ENCODE data around the gene STMN3. TPM values are rescaled to one million over a fixed set of nuclear protein-coding genes. Genes with fewer than 3 reads are reported as not detected.
A peak's percentile ranks its signal among the peaks of the same experiment; 100 is the strongest.

Gene STMN3
- total and polyA plus RNA-seq, 2 experiments from 2014 or later = 18.6 to 37.6 TPM

GRCh38 chr20:63690003-63690897, 37.0 kb upstream of the STMN3 start:
- no peak overlapping the region for H3K9ac ChIP-seq
- DNase-seq = no peak

DNA sequence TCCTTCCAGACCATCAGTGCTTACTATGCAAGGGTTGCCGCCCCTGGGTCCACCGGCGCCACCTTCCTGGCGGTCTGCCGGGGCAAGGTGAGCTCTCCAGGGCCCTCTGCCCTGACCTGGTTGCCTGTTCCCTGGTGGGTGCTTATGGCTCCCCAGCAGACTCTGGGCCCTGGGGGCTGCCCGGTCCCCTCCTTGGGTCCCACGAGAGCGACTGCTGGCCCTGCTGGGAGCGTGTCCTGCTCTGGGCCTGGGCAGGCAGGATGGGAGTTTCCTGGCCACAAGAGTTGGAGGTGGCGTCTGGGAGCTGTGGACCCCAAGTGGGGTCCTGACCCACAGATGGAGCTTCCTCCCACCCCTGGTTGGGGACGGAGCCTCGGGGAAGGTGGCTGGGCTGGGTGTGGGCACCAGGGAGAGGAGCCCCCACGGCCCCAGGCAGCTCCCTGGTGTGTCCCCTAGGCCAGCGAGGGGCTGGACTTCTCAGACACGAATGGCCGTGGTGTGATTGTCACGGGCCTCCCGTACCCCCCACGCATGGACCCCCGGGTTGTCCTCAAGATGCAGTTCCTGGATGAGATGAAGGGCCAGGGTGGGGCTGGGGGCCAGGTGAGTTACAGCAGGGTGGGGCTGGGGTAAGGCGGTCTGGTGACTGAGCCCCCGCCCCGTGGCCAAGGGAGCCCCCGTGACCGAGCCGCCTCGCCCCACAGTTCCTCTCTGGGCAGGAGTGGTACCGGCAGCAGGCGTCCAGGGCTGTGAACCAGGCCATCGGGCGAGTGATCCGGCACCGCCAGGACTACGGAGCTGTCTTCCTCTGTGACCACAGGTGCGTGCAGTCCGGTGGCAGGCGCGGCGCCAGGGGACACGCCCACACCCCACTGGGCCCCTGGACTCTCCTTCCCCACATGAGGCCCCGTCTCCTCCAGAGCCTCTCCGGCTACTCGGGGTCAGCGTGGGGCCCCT, 36.1 kb upstream of the STMN3 start:
- in situ Hi-C loops (cut with MboI) = no loop called here
- 91 to 95% methylated on average over 26 to 41 of the region's 44 CpGs for WGBS, 2 experiments (ENCODE audit: low coverage in 1 of 2, low lambda C conversion rate in 2 of 2, missing lambda C conversion rate in 2 of 2)
- Histone ChIP-seq H3K9ac (no peak overlapping the region), H3K4me2 (ENCODE audit: unreplicated experiment) (no peak overlapping the region), H2AFZ (no peak overlapping the region), H3K4me3 (no peak overlapping the region), H3F3A (ENCODE audit: insufficient read depth) (peaks cover 14% of the 10 kb centered on the region; the same call in 1 of the 2 replicates), H3K36me3 (ENCODE audit: low read depth) (no peaks in the 10 kb centered on the region), H3K9me2 (ENCODE audit: insufficient read depth) (no peaks in the 10 kb centered on the region), H3K27me3 (replicated peaks; ENCODE audit: insufficient read depth) (no peaks in the 10 kb centered on the region), H3K4me1 (ENCODE audit: insufficient read depth) (peaks cover 21% of the 10 kb centered on the region), H3K9me3 (ENCODE audit: low read depth) (no peaks in the 10 kb centered on the region), H3K79me2 (ENCODE audit: insufficient read depth) (no peaks in the 10 kb centered on the region), H3K27ac (no peak overlapping the region), H4K20me1 (ENCODE audit: insufficient read depth) (no peaks in the 10 kb centered on the region)
- no peak for TF ChIP-seq EZH2 (IDR thresholded peaks at IDR 0.05; ENCODE audit: insufficient read depth, poor library complexity, severe bottlenecking)
- TF ChIP-seq EZH2phosphoT487 (IDR thresholded peaks at IDR 0.05; ENCODE audit: insufficient read depth, low read depth) = no peak
- no peak for DNase-seq

More at GRCh38 chr20:63690003-63690897, 37.0 kb upstream of the STMN3 start:
- no peak overlapping the region for H3K27ac ChIP-seq
- H2AFZ ChIP-seq = no peak overlapping the region
- peaks cover 13% of the 10 kb centered on the region; the same call in 1 of the 2 replicates for H3F3A ChIP-seq (ENCODE audit: insufficient read depth)
- TF ChIP-seq EZH2 (IDR thresholded peaks at IDR 0.05; ENCODE audit: insufficient read depth, poor library complexity, severe bottlenecking) = no peak
- TF ChIP-seq EZH2phosphoT487 (IDR thresholded peaks at IDR 0.05; ENCODE audit: insufficient read depth, low read depth) = no peak
- H3K4me1 ChIP-seq (ENCODE audit: insufficient read depth) = peaks cover 21% of the 10 kb centered on the region
- no peaks in the 10 kb centered on the region for H3K79me2 ChIP-seq (ENCODE audit: insufficient read depth)
- no peaks in the 10 kb centered on the region for H3K9me3 ChIP-seq (ENCODE audit: low read depth)
- whole genome bisulfite sequencing, 2 experiments (ENCODE audit: low coverage in 1 of 2, low lambda C conversion rate in 2 of 2, missing lambda C conversion rate in 2 of 2) = 91 to 93% methylated on average over 26 to 40 of the region's 40 CpGs
- in situ Hi-C loops (cut with MboI) = no loop called here
- no peaks in the 10 kb centered on the region for H3K36me3 ChIP-seq (ENCODE audit: low read depth)
- H3K4me3 ChIP-seq = no peak overlapping the region
- no peaks in the 10 kb centered on the region for H4K20me1 ChIP-seq (ENCODE audit: insufficient read depth)
- no peaks in the 10 kb centered on the region for H3K27me3 ChIP-seq (replicated peaks; ENCODE audit: insufficient read depth)
- no peaks in the 10 kb centered on the region for H3K9me2 ChIP-seq (ENCODE audit: insufficient read depth)
- H3K4me2 ChIP-seq (ENCODE audit: unreplicated experiment) = no peak overlapping the region

- in situ Hi-C loops (cut with MboI) = no loop called here
- WGBS, 2 experiments (ENCODE audit: low coverage in 1 of 2, low lambda C conversion rate in 2 of 2, missing lambda C conversion rate in 2 of 2) = 91 to 96% methylated on average over 25 to 31 of the region's 31 CpGs
- no peaks in the 10 kb centered on the region for H3K27me3 ChIP-seq (replicated peaks; ENCODE audit: insufficient read depth)
- no peaks in the 10 kb centered on the region for H3K9me2 ChIP-seq (ENCODE audit: insufficient read depth)
- DNase-seq = no peak
- H3K4me2 ChIP-seq (ENCODE audit: unreplicated experiment) = no peak overlapping the region
- no peak overlapping the region for H3K4me3 ChIP-seq
- H3K36me3 ChIP-seq (ENCODE audit: low read depth) = no peaks in the 10 kb centered on the region
- H3K27ac ChIP-seq = peak overlapping the region; percentile 92
- H4K20me1 ChIP-seq (ENCODE audit: insufficient read depth) = no peaks in the 10 kb centered on the region
- peaks cover 21% of the 10 kb centered on the region for H3K4me1 ChIP-seq (ENCODE audit: insufficient read depth)
- peak overlapping the region; percentile 77; the same call in 1 of the 2 replicates for H3K9ac ChIP-seq
- H3K9me3 ChIP-seq (ENCODE audit: low read depth) = no peaks in the 10 kb centered on the region
- no peaks in the 10 kb centered on the region for H3K79me2 ChIP-seq (ENCODE audit: insufficient read depth)
- no peak for TF ChIP-seq EZH2phosphoT487 (IDR thresholded peaks at IDR 0.05; ENCODE audit: insufficient read depth, low read depth)
- no peak for TF ChIP-seq EZH2 (IDR thresholded peaks at IDR 0.05; ENCODE audit: insufficient read depth, poor library complexity, severe bottlenecking)
- H2AFZ ChIP-seq = no peak overlapping the region
- peaks cover 23% of the 10 kb centered on the region for H3F3A ChIP-seq (ENCODE audit: insufficient read depth)
Observed at GRCh38 chr20:63688228-63689045, 35.2 kb upstream of the STMN3 start.

All from GM23248 (cell line).